OCI-M1 (cell line): ENCODE measurements around the gene STAG3.
"Not testable (repeated sequence)": the region's sequence is repeated elsewhere in the genome, so short reads cannot be mapped to it uniquely, and the experiment has no call there.

Experiments
- DNase-seq: peaks from one replicate; lab custom pipeline; 2025; lab: John Stamatoyannopoulos, UW

The STAG3 gene

DNA sequence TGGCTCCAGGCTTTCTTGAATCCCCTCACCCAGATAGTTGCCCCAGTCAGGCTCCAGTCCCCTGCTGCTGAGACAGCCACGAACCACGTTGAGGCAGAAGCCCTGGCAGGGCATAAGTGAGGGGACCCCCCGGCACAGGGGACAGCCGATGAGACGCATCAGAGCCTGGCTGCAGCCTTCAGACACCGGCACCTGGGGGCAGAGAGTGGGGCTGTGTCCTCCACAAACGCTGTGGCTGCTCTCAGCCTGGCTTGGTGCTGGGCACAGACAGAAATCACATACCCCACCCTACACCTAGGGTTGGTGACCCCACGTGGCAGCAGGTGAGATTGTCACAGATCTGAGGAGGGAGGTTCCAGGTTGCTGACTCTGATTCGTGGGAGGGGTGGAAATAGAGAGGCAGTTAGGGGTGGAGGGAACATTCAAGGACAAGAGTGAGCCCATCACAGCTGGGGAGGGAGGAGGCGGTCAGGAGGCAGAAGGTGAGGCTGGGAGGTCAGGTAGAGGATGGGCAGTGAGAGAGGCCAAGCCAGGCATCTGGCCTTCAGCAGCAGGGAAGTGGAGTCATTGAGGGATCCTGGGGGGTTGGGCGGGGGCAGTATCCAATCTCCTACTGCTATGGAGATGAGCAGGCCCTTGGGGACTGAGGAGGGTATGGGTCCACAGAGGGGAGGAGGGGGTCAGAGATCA lies 3.8 kb upstream of the STAG3 start:
- no peak for DNase-seq

DNA sequence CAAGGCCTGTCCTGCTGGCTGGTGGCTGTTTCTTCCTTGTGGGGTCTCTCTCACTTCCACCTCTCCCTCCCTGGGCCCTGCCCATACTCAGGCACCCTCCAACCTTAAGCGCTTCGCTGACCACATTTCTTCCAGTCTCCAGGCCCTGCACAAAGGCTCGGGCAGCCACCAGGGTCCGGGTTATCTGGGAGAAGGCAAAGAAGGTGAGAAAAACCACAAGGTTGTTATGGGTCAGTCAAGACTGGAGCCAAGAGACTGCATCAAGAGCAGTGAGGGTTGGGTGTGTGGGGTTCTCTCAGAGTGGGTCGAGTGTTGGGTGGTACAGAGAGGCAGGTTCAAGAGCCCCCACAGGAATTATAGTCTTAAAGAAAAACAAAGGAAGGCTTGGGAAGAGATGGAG lies 3.1 kb upstream of the STAG3 start:
- no peak for DNase-seq

GRCh38 chr7:100175296-100175935 lies 2.3 kb upstream of the STAG3 start:
- no peak for DNase-seq

GRCh38 chr7:100176096-100177044 lies 1.3 kb upstream of the STAG3 start:
- no peak for DNase-seq

DNA sequence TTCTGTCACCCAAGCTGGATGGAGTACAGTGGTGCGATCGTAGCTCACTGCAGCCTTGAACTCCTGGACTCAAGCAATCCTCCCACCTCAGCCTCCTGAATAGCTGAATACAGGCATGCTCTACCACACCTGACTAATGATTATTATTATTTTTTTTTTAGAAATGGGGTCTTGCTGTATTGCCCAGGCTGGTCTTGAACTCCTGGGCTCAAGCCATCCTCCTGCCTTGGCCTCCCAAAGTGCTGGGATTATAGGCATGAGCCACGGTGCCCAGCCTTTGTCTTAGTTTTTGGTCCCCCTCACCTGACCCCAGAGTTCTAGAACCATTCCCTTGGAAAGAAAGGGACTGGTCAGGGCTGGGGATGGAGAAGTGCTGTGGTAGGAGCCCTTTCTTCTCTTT lies 2.4 kb downstream of the STAG3 start:
- not testable (repeated sequence) for DNase-seq

DNA sequence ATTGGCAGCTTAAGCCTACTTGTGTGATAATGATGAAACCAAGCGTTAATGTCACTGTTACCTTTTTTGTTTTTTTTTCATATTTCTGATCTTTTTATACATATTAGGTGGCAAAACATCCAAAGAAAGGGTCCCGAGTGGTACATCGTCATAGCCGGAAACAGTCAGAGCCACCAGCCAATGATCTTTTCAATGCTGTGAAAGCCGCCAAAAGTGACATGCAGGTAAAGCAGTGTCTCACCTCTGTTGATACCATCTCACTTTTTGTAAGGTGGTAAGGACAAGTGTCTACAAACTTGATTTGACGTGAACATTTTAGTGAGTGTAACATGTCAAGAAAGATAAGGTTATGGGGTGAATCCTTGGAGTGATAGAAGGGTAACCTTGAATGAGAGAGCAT lies 4.9 kb downstream of the STAG3 start:
- DNase-seq: not testable (repeated sequence)

GRCh38 chr7:100183090-100183489 lies 5.4 kb downstream of the STAG3 start:
- not testable (repeated sequence) for DNase-seq

DNA sequence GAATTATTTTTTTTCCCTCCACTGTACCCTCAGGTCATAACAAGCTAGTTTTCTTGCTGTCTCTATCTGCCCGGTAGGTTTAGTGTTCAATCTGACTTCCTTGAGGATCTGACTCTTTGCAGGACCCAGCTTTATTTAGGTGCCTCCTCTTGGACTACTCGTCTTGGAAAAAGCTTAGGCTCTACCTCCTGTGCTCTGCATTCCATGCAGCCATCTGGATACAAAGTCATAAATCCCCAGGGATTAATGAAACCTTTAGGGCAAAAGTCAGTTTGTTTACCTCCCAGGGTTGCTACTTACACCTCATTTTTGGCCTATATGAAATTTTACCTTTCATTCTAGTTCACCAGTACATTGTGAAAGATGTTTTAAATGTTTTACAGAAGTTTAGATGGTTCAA lies 8.0 kb downstream of the STAG3 start:
- no peak for DNase-seq

- peak; percentile 64 for DNase-seq
Measured at GRCh38 chr7:100189061-100189460, 11.3 kb downstream of the STAG3 start.

GRCh38 chr7:100190048-100190711 lies 12.5 kb downstream of the STAG3 start:
- peak; percentile 97 for DNase-seq

- peak; percentile 40 for DNase-seq
Measured at GRCh38 chr7:100191775-100192174, 14.1 kb downstream of the STAG3 start.

DNA sequence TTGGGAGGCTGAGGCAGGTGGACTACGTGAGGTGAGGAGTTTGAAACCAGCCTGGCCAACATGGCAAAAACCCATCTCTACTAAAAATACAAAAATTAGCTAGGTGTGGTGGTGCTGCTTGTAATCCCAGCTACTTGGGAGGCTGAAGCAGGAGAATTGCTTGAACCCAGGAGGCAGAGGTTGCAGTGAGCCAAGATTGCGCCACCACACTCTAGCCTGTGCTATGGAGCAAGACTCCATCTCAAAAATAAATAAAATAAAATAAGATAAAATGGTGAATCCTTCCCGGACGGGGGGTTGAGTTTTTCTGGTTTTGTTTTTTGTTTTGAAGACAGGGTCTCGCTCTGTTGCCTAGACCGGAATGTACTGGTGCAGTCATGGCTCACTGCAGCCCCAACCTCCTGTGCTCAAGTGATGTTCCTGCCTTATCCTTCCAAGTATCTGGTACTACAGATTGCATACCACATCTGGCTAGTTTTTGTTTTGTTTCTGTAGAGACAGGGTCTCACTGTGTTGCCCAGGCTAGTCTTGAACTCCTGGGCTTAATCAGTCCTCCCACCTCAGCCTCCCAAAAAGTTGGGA lies 14.7 kb downstream of the STAG3 start:
- not testable (repeated sequence) for DNase-seq

DNA sequence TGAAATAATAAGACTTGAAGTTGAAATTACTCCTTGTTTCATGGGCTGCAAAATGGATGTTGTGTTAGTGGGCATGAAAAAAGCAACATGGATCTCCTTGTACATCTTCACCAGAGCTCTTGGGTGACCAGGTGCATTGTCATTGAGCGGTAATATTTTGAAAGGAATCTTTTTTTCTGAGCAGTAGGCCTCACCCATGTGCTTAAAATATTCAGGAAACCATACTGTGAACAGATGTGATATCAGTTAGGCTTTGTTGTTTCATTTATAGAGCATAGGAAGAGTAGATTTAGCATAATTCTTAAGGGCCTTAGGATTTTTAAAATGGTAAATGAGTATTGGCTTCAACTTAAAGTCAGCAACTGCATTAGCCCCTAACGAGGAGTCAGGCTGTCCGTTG lies 15.3 kb downstream of the STAG3 start:
- DNase-seq: no peak

GRCh38 chr7:100195222-100195621 lies 17.5 kb downstream of the STAG3 start:
- DNase-seq: no peak

DNA sequence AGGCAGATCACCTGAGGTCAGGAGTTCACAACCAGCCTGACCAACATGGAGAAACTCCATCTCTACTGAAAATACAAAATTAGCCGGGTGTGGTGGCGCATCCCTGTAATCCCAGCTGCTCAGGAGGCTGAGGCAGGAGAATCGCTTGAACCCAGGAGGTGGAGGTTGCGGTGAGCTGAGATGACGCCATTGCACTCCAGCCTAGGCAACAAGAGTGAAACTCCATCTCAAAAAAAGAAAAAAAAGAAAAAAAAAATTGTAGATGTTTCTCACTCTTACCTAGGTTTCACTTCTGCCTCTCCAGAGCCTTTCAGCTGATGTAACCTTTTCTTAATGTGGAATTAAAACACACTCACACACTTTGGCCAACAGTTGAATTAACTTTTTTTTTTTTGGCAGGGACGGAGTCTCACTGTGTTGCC lies 18.2 kb downstream of the STAG3 start:
- not testable (repeated sequence) for DNase-seq

DNA sequence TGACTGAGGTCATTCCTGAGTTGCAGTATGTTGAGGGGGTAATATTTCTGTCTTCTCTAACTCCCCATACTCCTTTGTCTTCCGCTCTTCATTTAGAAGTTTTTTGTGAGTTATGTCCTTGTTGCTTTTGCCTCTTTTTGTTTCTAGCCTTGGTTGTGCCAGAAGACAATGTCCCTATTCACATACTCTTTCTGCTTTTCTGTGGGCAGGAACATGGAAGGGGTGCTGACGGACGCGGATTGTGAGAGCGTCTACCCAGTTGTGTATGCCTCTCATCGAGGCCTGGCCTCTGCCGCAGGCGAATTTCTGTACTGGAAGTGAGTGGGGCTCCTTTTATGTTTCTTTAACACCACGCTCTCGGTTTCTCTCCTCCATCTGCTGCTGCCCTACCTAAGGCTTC lies 20.5 kb downstream of the STAG3 start:
- no peak for DNase-seq

DNA sequence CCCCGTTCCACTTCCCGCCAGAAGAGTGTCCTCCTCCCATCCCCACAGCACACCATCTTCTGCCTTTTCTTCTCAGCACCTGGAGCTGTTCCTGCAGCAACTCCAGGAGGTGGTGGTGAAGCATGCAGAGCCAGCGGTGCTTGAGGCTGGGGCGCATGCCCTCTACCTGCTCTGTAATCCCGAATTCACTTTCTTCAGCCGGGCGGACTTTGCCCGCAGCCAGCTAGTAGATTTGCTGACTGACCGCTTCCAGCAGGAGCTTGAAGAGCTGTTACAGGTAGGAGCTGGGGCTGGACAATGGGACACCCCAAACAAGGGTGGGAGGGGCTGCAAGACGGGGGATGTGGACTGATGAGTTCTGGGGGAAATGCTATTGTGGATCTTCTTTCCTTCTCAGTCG lies 23.0 kb downstream of the STAG3 start:
- no peak for DNase-seq

- DNase-seq: no peak
Measured at GRCh38 chr7:100204454-100204853, 26.7 kb downstream of the STAG3 start.

DNA sequence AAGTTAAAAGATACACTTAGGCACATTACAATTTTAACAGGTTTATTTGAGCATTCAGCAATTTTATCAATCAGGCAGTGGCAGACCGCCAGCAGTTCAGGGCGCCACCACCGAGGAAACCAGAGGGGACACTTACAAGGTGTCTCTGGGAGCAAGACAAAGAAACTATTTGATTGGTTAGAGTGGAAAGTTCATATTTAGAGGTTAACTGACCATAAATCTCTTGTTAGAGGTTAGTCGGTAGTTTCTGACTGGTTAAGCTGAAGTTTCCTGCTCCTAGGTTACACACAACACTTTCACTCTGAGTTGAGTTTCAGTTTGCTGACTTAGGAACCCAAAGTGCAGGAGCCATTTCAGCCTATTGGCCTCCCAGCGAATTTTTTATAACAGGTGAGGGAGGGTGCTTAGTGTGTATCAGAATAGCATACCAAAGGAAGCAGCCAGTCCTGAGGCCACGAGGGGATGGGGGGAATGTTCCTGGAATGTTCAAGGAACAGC lies 31.2 kb downstream of the STAG3 start:
- DNase-seq: peak; percentile 86

DNA sequence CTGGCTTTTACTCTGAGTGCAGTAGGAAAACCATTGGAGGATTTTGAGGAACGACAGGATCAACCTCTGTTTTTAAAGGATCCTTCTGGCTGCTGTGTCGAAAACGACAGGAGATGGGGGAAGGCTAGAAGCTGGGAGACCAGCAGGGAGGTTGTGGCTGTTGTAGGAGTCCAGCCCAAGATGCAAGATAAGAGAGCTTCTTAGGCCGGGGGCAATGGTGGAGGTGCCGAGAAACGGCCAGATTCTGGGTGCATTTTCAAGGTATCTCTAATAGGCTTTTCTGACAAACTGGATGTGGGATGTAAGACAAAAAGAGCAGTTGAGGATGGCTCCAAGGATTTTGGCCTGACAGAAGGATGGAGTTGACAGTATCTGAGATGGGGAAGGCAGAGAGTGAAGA lies 31.8 kb downstream of the STAG3 start:
- peak; percentile 70 for DNase-seq

GRCh38 chr7:100210805-100211204 lies 33.1 kb downstream of the STAG3 start:
- no peak for DNase-seq
